Effector CD4-positive, alpha-beta T cell (primary cell): ENCODE results near the gene MBD2.
A peak's percentile ranks its signal among the peaks of the same experiment; 100 is the strongest.
"Not testable (repeated sequence)": the region's sequence is repeated elsewhere in the genome, so short reads cannot be mapped to it uniquely, and the experiment has no call there.

Source experiments
- DNase-seq: peaks from one replicate; pipeline ENCODE4 v3.0.0-alpha.2; 2020

MBD2 gene

GRCh38 chr18:54235871-54236270 lies 11.4 kb upstream of the MBD2 start:
- no peak for DNase-seq

- DNase-seq = no peak
These were observed 9.3 kb upstream of the MBD2 start for GRCh38 chr18:54233747-54234146.

GRCh38 chr18:54233228-54233625 lies 8.8 kb upstream of the MBD2 start:
- no peak for DNase-seq

GRCh38 chr18:54232485-54233227 lies 8.2 kb upstream of the MBD2 start:
- DNase-seq = no peak

- no peak for DNase-seq
These were observed 5.1 kb upstream of the MBD2 start for GRCh38 chr18:54229421-54230059.

GRCh38 chr18:54228364-54228763 lies 3.9 kb upstream of the MBD2 start:
- no peak for DNase-seq

GRCh38 chr18:54223568-54224241 lies 764 bp downstream of the MBD2 start:
- DNase-seq = peak; percentile 32

GRCh38 chr18:54222922-54223567 lies 1.4 kb downstream of the MBD2 start:
- peak; percentile 48 for DNase-seq

- no peak for DNase-seq
These were observed 4.1 kb downstream of the MBD2 start for GRCh38 chr18:54220406-54220805.

GRCh38 chr18:54218803-54219202 lies 5.7 kb downstream of the MBD2 start:
- not testable (repeated sequence) for DNase-seq

- no peak for DNase-seq
These were observed 6.2 kb downstream of the MBD2 start for GRCh38 chr18:54218299-54218698.

GRCh38 chr18:54217624-54218023 lies 6.8 kb downstream of the MBD2 start:
- no peak for DNase-seq

- no peak for DNase-seq
These were observed 9.4 kb downstream of the MBD2 start for GRCh38 chr18:54215069-54215468.

GRCh38 chr18:54210463-54210862 lies 14.0 kb downstream of the MBD2 start:
- no peak for DNase-seq

- DNase-seq = no peak
These were observed 14.8 kb downstream of the MBD2 start for GRCh38 chr18:54209471-54210180.

GRCh38 chr18:54206447-54206846 lies 18.0 kb downstream of the MBD2 start:
- no peak for DNase-seq

GRCh38 chr18:54205959-54206358 lies 18.5 kb downstream of the MBD2 start:
- DNase-seq = no peak

- DNase-seq = not testable (repeated sequence)
These were observed 19.0 kb downstream of the MBD2 start for GRCh38 chr18:54205448-54205847.

GRCh38 chr18:54204883-54205282 lies 19.6 kb downstream of the MBD2 start:
- no peak for DNase-seq

- no peak for DNase-seq
These were observed 20.6 kb downstream of the MBD2 start for GRCh38 chr18:54203914-54204313.

GRCh38 chr18:54202851-54203250 lies 21.6 kb downstream of the MBD2 start:
- DNase-seq = no peak

- no peak for DNase-seq
These were observed 26.6 kb downstream of the MBD2 start for GRCh38 chr18:54197747-54198411.
